Ishikawa (cell line): ENCODE results near the gene COG4.

Source experiments
- CEBPB ChIP-seq: IDR thresholded peaks from 2 replicates; pipeline ENCODE4 v1.6.1; 2012
- CREB1 ChIP-seq: IDR thresholded peaks from 2 replicates; pipeline ENCODE4 v1.6.1; 2012; ENCODE audit warnings: low read depth
- EP300 ChIP-seq: IDR thresholded peaks from 2 replicates; pipeline ENCODE4 v1.6.1; 2012; ENCODE audit warnings: borderline replicate concordance
- FOXM1 ChIP-seq: IDR thresholded peaks from 2 replicates; pipeline ENCODE4 v1.6.1; 2012; ENCODE audit warnings: low read depth, borderline replicate concordance
- MAX ChIP-seq: IDR thresholded peaks from 2 replicates; pipeline ENCODE4 v1.6.1; 2012
- NFIC ChIP-seq: IDR thresholded peaks from 2 replicates; pipeline ENCODE4 v1.6.1; 2012
- RAD21 ChIP-seq: IDR thresholded peaks from 2 replicates; pipeline ENCODE4 v1.6.1; 2012; ENCODE audit warnings: low read depth
- REST ChIP-seq: IDR thresholded peaks from 2 replicates; pipeline ENCODE4 v1.6.1; 2012; ENCODE audit warnings: low read depth, mild to moderate bottlenecking
- TAF1 ChIP-seq: IDR thresholded peaks from 2 replicates; pipeline ENCODE4 v1.6.1; 2012; ENCODE audit warnings: low read depth, mild to moderate bottlenecking
- TCF12 ChIP-seq: IDR thresholded peaks from 2 replicates; pipeline ENCODE4 v1.6.1; 2012; ENCODE audit warnings: low read depth
- TEAD4 ChIP-seq: IDR thresholded peaks from 2 replicates; pipeline ENCODE4 v1.6.1; 2012
- USF1 ChIP-seq: IDR thresholded peaks from 2 replicates; pipeline ENCODE4 v1.6.1; 2012
- YY1 ChIP-seq: IDR thresholded peaks from 2 replicates; pipeline ENCODE4 v1.6.1; 2012; ENCODE audit warnings: low read depth

- TF ChIP-seq TCF12: no peak
- TF ChIP-seq EP300: no peak
- no peak for TF ChIP-seq FOXM1
- no peak for TF ChIP-seq CREB1
- no peak for TF ChIP-seq TEAD4
- no peak for TF ChIP-seq YY1
- no peak for TF ChIP-seq RAD21
- TF ChIP-seq CEBPB: no peak
- TF ChIP-seq TAF1: no peak
- no peak for TF ChIP-seq MAX
- no peak for TF ChIP-seq NFIC
- TF ChIP-seq REST: no peak
- no peak for TF ChIP-seq USF1
These were observed 28.6 kb downstream of the COG4 start for GRCh38 chr16:70494777-70495176.
